ENCODE data around the gene POLR2J2.
"Not testable (repeated sequence)": the region's sequence is repeated elsewhere in the genome, so short reads cannot be mapped to it uniquely, and the experiment has no call there.

POLR2J2 gene

DNA sequence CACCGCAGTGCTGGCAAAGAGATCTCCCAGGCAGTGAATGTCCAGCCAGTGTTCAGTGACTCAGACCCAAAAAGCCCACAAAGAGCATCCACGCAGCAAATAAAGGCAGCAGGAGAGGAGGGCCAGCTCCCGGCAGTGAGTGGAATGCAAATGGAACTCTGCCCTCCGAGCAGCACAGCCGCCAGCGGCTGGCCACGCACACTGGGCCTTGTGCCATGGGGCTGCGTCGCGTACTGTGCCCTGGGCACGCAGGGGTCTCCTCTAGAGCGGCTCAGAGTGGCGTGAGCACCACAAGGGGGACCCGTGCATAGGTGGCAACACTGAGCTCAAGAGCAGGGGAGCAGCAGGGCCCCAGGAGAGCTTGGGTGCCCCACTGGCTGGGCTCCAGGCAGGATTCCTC is 3.9 kb downstream of the POLR2J2 start:
- not testable (repeated sequence) for DNase-seq

DNA sequence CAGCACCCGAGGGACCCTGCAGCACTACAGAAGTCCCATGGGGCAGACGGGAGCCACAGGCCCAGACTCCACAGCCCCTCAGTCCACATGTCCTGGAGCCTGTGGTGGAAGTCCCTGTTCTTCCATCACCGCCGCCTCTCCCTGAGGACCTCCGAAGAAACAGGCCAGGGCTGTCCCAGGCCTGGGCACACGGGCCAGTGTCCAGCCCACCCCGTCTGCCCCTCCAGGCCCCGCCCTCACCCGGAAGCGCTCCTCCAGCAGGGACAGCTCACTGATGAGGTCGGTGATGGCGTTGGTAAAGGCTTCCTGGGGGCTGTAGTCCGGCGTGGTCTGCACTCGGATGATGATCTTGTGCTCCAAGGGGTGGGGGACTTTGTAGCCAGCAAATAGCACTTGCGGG is 4.6 kb downstream of the POLR2J2 start:
- DNase-seq = not testable (repeated sequence)

DNA sequence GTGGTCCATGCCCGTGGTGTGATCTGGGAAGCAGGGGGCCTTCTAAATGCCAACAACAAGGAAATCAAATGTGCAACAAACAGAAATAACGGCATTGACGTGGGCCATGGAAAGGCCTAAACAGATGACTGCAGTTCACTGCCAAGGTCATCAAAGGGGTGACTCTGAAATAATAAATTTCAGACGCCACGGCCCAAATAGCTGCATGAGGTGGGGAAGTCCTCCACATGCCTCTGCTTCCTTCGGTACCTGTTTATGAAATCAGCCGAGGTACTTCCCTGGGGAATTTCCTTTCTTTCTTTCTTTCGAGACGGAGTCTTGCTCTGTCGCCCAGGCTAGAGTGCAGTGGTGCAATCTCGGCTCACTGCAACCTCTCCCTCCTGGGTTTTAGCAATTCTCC is 6.7 kb downstream of the POLR2J2 start:
- DNase-seq = not testable (repeated sequence)

DNA sequence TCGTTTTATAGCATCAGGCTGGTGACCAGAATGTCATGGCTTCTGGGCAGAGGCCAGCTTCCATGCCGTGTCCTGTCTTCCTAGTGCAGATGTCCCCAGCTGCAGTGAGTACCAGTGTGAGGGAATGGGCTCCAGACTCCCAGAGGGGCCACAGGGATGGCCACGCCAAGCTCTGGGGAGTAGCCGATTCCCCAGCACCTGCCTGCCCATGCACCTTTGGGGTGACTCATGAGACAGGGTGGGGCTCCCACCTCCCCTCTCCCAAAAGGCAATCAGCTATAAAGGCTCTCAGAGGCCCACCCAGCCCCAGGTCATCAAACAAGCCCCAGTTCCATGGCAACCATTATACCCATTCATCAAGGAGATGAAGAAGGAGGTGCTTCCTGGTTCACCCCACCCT is 21.5 kb downstream of the POLR2J2 start, which contains the start of gene SPDYE2B:
Gene SPDYE2B (plus strand): TSS at position 396 of the 400 bp plus-strand sequence. CDS start 2,030 bp downstream, outside the sequence.
- not testable (repeated sequence) for DNase-seq

DNA sequence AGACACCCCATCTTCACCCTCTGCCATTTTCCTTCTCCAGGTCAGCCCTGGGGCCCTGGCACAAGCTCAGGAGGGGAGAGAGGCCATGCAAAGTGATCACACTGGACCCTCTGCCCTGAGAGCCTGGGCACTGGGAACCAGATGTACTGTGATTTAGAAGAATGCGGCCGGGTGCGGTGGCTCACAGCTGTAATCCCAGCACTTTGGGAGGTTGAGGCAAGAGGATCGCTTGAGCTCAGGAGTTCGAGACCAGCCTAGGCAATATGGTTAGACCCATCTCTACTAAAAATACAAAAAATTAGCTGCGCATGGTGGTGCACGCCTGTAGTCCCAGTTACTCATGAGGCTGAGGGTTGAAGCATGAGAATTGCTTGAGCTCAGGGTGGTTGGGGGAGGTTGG is 23.6 kb downstream of the POLR2J2 start:
- DNase-seq = not testable (repeated sequence)

DNA sequence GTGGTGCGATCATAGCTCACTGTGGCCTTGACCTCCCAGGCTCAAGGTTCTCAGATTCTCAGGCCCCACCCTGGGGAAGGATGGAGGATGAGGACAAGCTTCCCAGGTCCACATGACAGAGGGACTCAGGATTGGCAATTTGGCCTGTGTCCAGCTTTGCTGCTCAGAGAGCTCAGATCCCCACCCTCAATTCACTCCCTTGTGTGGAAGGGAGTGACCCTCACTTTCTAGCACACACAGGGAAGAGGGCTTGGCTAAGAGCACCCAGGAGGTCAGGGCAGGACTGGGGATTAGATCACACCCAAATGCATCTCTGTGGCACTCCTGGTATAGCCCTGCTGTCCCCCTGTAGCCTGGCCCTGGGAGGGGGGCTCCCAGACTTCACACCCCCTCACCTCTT is 28.1 kb downstream of the POLR2J2 start:
- DNase-seq = not testable (repeated sequence)

DNA sequence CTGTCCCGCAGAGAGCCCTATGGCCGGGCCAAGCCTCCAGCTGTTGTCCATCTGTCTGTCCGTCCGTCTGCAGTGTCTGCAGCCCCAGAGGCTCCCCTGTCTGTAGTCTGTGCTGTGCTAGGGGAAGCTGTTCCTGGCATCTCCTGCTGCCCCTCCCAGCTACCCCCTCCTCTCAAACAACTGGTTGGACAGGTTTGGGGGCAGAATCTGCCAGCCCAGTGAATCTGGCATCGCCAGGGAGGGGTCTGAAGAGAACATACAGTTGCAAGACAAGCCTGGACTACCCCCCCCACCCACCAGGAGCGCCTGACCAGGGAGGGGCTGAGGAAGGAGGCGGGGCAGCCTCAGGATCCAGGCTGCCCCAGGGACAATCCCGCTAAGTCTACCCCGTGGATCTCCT is 28.8 kb downstream of the POLR2J2 start, which contains the start of gene UPK3BL1:
Gene UPK3BL1 (minus strand): TSS at position 101 of the 400 bp plus-strand sequence. CDS start 50 bp downstream, at position 51.
- DNase-seq = not testable (repeated sequence)

DNA sequence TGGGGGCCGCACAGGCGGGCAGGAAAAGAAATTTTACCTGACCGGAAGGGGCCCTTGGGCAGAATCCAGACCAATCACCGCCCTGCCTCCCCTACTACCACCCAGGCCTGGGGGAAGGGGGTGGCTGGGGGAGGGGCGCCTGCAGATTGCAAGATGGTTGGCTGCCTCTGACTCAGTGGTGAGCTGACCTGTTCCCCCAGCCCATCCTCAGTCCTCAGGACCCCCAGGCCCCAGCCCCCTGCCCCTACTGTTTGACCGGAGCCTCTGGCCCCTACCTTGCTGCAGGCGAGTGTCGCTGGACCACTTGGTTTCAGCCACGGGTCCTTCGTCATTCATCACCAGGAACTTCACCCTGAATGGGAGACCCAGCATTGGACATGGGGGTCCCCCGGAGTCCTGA is 32.6 kb downstream of the POLR2J2 start:
- not testable (repeated sequence) for DNase-seq

DNA sequence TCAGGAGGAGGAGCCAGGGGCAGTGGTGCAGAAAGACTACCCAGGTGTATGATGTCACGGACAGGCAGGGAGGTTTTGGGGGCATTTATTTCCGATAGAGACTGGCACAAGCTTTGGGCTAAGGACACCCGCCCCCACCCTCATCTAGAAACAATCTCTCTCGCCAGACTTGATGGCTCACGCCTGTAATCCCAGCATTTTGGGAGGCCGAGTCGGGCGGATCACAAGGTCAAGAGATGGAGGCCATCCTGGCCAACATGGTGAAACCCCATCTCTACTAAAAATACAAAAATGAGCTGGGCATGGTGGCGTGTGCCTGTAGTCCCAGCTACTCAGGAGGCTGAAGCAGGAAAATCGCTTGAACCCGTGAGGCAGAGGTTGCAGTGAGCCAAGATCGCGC is 34.5 kb downstream of the POLR2J2 start:
- not testable (repeated sequence) for DNase-seq

DNA sequence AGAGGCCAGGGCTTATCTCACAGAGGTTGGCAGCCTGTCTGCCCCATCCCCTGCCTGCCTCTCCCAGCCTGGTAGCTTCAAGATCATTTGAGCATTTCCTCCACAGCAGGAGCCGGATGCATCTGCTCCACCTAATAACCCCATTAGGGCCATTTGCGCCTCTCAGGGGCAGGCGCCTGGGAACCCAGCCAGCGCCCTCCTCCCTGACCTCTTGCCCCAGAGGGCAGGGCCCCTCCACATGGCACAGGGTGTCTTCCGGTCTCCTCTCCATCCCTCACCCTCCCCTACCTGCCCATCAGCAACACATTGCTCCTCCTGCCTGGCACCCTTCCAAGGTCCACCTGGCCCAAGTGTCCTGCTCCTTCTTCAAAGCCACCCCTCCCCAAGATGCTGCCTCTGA is 36.1 kb downstream of the POLR2J2 start:
- DNase-seq = not testable (repeated sequence)

DNA sequence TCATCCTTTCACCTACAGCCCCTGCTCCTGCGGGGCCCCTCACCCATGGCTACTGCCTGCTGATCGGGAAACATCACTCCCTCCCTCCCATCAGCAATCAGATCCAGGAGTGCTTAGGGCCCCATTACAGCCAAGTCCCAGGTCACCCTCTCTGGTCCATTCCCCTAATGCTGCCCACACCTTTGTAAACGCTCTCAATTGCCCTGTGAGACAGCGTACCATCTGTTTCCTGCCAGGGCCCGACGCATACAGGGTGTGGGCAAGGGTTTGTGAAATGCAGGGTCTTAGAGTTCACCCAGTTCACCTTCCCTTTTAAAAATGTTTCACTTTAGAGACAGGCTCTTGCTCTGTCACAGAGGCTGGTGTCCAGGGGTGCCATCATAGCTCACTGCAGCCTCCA is 37.2 kb downstream of the POLR2J2 start:
- not testable (repeated sequence) for DNase-seq

DNA sequence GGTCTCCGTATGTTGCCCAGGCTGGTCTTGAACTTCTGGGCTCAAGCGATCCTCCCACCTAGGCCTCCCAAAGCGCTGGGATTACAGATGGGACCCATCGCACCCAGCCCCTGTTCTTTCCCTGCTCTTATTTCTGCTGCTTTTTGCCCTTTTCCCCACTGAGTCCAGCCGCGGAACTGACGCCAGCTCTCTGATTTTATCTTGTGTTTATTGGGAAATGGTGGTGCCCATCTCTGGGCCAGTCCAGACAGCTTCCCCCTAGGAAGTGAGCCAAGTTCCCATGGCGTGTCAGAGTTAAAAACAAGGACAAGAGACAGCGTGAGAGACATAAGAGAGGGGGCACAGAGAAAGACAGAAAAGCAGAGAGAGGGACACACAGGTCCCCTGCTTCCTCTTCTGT is 40.8 kb downstream of the POLR2J2 start:
- DNase-seq = not testable (repeated sequence)

DNA sequence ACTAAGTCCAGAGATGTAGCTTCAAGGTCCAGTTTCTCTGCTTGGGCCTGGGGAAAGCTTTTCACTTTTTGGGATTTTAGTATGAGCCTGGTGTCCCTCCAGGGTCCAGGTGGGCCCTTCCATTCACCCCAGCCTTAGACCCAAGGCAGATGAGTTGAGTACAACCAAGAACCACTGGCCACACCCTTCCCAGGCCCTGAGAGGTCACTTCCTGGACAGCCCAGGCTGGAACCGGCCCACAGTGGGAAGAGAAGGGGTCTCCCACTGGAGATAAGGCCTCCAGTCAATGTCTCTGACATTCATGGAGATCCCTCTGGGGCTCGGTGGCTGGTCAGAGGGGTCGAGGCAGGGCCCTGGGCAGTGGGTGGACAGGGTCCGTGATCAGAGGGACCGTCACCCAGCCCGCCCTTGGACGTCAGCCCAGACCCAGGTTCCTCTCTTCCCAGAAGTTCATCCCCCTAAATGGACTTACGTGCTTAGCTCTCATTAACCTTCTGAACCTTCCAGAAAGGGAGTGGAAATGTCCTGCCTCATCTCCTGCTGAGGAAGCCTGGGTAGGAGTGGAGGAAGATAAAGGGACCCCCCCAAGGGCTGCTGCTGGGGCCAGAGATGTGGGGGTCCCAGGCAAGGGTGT is 44.1 kb downstream of the POLR2J2 start:
- DNase-seq = not testable (repeated sequence)

DNA sequence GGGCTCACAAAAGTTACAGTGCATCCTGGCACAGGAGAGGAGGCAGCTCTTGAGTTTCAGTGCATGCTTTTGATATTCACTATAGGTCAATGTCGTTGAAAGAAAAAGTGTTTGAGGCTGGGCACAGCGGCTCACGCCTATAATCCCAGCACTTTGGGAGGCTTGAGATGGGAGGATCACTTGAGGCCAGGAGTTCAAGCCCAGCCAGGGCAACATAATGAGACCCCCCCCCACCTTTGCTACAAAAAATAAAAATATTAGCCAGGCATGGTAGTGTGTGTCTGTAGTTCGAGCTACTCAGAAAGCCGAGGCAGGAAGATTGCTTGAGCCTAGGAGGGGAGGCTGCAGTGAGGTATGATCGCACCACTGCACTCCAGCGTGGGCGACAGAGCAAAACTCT is 53.3 kb downstream of the POLR2J2 start:
- DNase-seq = not testable (repeated sequence)

DNA sequence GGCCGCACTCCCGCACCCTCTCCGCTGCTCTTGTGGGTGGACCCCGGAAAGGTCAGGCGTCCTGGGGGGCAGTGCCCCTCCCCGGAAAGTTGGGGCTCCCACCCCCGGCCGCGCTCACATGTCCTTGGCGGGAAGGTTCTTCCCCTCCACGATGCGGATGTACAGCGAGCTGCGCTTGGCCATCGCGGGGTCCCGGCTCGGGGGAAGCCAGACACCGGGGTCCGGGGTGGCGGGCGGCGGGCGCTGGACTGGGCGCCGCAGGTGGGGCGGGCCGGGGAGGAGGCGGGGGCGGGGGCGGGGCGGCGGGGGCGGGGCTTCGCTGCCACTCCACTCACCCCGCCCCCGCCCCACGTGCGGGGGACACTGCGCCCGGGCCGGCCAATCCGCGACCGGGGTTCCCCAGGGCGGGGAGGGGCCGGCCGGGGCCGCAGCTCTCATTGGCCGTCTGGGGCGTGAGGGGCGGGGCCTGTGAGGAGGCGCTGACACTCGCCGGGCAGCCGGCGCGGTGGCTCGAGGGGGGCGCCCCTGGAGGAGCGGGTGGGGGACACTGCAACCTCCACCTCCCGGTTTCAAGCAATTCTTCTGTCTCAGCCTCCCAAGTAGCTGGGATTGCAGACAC is 54.8 kb downstream of the POLR2J2 start, which contains the start of gene RASA4:
Gene RASA4 (minus strand): TSS at position 250 of the 619 bp plus-strand sequence. CDS start 67 bp downstream, at position 183.
- DNase-seq = not testable (repeated sequence)
